Fibroblast of mammary gland (primary cell): ENCODE measurements around the gene DPT.

Experiments used
- DNase-seq: peaks from one replicate; pipeline ENCODE4 v3.0.0-alpha.2; 2010; ENCODE audit warnings: low read depth
- H3K4me3 ChIP-seq: 2 replicates; pipeline ENCODE4 v1.5.1; 2011; ENCODE audit warnings: low read depth, mild to moderate bottlenecking, low read length, moderate library complexity; ENCODE audit not compliant: control insufficient read depth
- CTCF ChIP-seq: conservative IDR thresholded peaks from 2 replicates; pipeline ENCODE4 v1.5.1; 2011; ENCODE audit warnings: low read depth, low read length, inconsistent platforms; ENCODE audit not compliant: control insufficient read depth, insufficient read depth

The DPT gene

GRCh38 chr1:168673974-168674683, 54.9 kb downstream of the DPT start:
- no peak for TF ChIP-seq CTCF
- no peak for DNase-seq
- H3K4me3 ChIP-seq, result no peak overlapping the region

GRCh38 chr1:168672278-168672677, 56.7 kb downstream of the DPT start:
- no peak for TF ChIP-seq CTCF
- DNase-seq, result no peak
- H3K4me3 ChIP-seq, result no peak overlapping the region

GRCh38 chr1:168671782-168672181, 57.2 kb downstream of the DPT start:
- DNase-seq, result no peak
- no peak overlapping the region for H3K4me3 ChIP-seq
- TF ChIP-seq CTCF, result no peak

GRCh38 chr1:168665975-168666374, 63.0 kb downstream of the DPT start:
- TF ChIP-seq CTCF, result no peak
- no peak overlapping the region for H3K4me3 ChIP-seq
- DNase-seq, result no peak

GRCh38 chr1:168664069-168664834, 64.8 kb downstream of the DPT start:
- DNase-seq, result no peak
- no peak overlapping the region for H3K4me3 ChIP-seq
- no peak for TF ChIP-seq CTCF

- H3K4me3 ChIP-seq, result no peak overlapping the region
- no peak for TF ChIP-seq CTCF
- no peak for DNase-seq
Observed at GRCh38 chr1:168656485-168656884, 72.5 kb downstream of the DPT start.
